Muscle layer of duodenum (tissue), 2 donors: ENCODE measurements around the gene CYP11A1.

Source experiments
- H3K27ac ChIP-seq: one replicate; pipeline ENCODE4 v1.7.0; 2013; ENCODE audit warnings: mild to moderate bottlenecking, low read length
- H3K27me3 ChIP-seq: one replicate; pipeline ENCODE4 v1.7.0; 2013; ENCODE audit warnings: low read depth, mild to moderate bottlenecking, control low read depth, low read length
- H3K36me3 ChIP-seq, 2 donors: one replicate each; pipeline ENCODE4 v1.7.0; 2013; ENCODE audit warnings: low read length in 2 of 2, control low read depth in 1 of 2, mild to moderate bottlenecking in 1 of 2; ENCODE audit not compliant: insufficient read depth in 2 of 2, control insufficient read depth in 1 of 2
- H3K4me1 ChIP-seq, 2 donors: one replicate each; pipeline ENCODE4 v1.7.0; 2013; ENCODE audit warnings: low read length in 2 of 2, mild to moderate bottlenecking in 2 of 2, control low read depth in 1 of 2, moderate library complexity in 1 of 2; ENCODE audit not compliant: insufficient read depth in 2 of 2, control insufficient read depth in 1 of 2
- H3K4me3 ChIP-seq, 2 donors: one replicate each; pipeline ENCODE4 v1.7.0; 2013; ENCODE audit warnings: low read length in 2 of 2, low read depth in 1 of 2, mild to moderate bottlenecking in 1 of 2
- H3K9me3 ChIP-seq, 2 donors: one replicate each; pipeline ENCODE4 v1.7.0; 2013; ENCODE audit warnings: low read length in 2 of 2, control low read depth in 1 of 2, mild to moderate bottlenecking in 1 of 2; ENCODE audit not compliant: control insufficient read depth in 1 of 2
- donor health status: healthy.

Gene CYP11A1

GRCh38 chr15:74384881-74385643 lies 17.6 kb upstream of the CYP11A1 start:
- no peaks in the 10 kb centered on the region for H3K36me3 ChIP-seq
- no peak overlapping the region for H3K27ac ChIP-seq
- H3K4me1 ChIP-seq: no peaks in the 10 kb centered on the region
- no peak overlapping the region for H3K4me3 ChIP-seq
- no peaks in the 10 kb centered on the region for H3K27me3 ChIP-seq
- H3K9me3 ChIP-seq: no peaks in the 10 kb centered on the region

- no peak overlapping the region for H3K27ac ChIP-seq
- no peaks in the 10 kb centered on the region for H3K27me3 ChIP-seq
- no peaks in the 10 kb centered on the region for H3K4me1 ChIP-seq
- no peaks in the 10 kb centered on the region for H3K36me3 ChIP-seq
- no peak overlapping the region for H3K4me3 ChIP-seq
- no peaks in the 10 kb centered on the region for H3K9me3 ChIP-seq
These were observed 17.1 kb upstream of the CYP11A1 start for GRCh38 chr15:74384566-74384880.

GRCh38 chr15:74383695-74384565 lies 16.5 kb upstream of the CYP11A1 start:
- no peak overlapping the region for H3K27ac ChIP-seq

GRCh38 chr15:74383286-74383685 lies 15.8 kb upstream of the CYP11A1 start:
- Histone ChIP-seq H3K4me3 (no peak overlapping the region), H3K27me3 (no peaks in the 10 kb centered on the region), H3K27ac (no peak overlapping the region), H3K4me1 (no peaks in the 10 kb centered on the region), H3K36me3 (no peaks in the 10 kb centered on the region), H3K9me3 (no peaks in the 10 kb centered on the region)

More at GRCh38 chr15:74383695-74384565, 16.5 kb upstream of the CYP11A1 start:
- no peak overlapping the region for H3K4me3 ChIP-seq
- no peaks in the 10 kb centered on the region for H3K9me3 ChIP-seq
- no peaks in the 10 kb centered on the region for H3K36me3 ChIP-seq
- no peaks in the 10 kb centered on the region for H3K27me3 ChIP-seq
- no peaks in the 10 kb centered on the region for H3K4me1 ChIP-seq

- no peaks in the 10 kb centered on the region for H3K36me3 ChIP-seq
- H3K9me3 ChIP-seq: no peaks in the 10 kb centered on the region
- no peaks in the 10 kb centered on the region for H3K27me3 ChIP-seq
- H3K4me3 ChIP-seq: no peak overlapping the region
- no peaks in the 10 kb centered on the region for H3K4me1 ChIP-seq
- no peak overlapping the region for H3K27ac ChIP-seq
These were observed 14.8 kb upstream of the CYP11A1 start for GRCh38 chr15:74382004-74382816.

GRCh38 chr15:74381481-74381880 lies 14.0 kb upstream of the CYP11A1 start:
- no peak overlapping the region for H3K27ac ChIP-seq
- H3K4me1 ChIP-seq: no peaks in the 10 kb centered on the region
- H3K27me3 ChIP-seq: no peaks in the 10 kb centered on the region
- no peaks in the 10 kb centered on the region for H3K36me3 ChIP-seq
- H3K9me3 ChIP-seq: no peaks in the 10 kb centered on the region
- H3K4me3 ChIP-seq: no peak overlapping the region

GRCh38 chr15:74381190-74381453 lies 13.7 kb upstream of the CYP11A1 start:
- no peak overlapping the region for H3K27ac ChIP-seq
- H3K4me1 ChIP-seq: no peaks in the 10 kb centered on the region
- no peaks in the 10 kb centered on the region for H3K9me3 ChIP-seq
- H3K27me3 ChIP-seq: no peaks in the 10 kb centered on the region
- H3K36me3 ChIP-seq: no peaks in the 10 kb centered on the region
- no peak overlapping the region for H3K4me3 ChIP-seq

GRCh38 chr15:74380361-74381189 lies 13.1 kb upstream of the CYP11A1 start:
- Histone ChIP-seq H3K9me3 (no peaks in the 10 kb centered on the region), H3K36me3 (no peaks in the 10 kb centered on the region), H3K4me1 (no peaks in the 10 kb centered on the region), H3K4me3 (no peak overlapping the region), H3K27ac (no peak overlapping the region), H3K27me3 (no peaks in the 10 kb centered on the region)

GRCh38 chr15:74378848-74379247 lies 11.4 kb upstream of the CYP11A1 start:
- no peaks in the 10 kb centered on the region for H3K9me3 ChIP-seq

GRCh38 chr15:74377831-74378766 lies 10.7 kb upstream of the CYP11A1 start:
- Histone ChIP-seq H3K9me3 (no peaks in the 10 kb centered on the region), H3K27ac (no peak overlapping the region), H3K4me1 (peaks cover 4 to 8% of the 10 kb centered on the region in 2 donors), H3K4me3 (no peak overlapping the region), H3K27me3 (no peaks in the 10 kb centered on the region), H3K36me3 (no peaks in the 10 kb centered on the region)

More at GRCh38 chr15:74378848-74379247, 11.4 kb upstream of the CYP11A1 start:
- H3K4me3 ChIP-seq: no peak overlapping the region
- H3K27me3 ChIP-seq: no peaks in the 10 kb centered on the region
- H3K36me3 ChIP-seq: no peaks in the 10 kb centered on the region
- peaks cover 4 to 8% of the 10 kb centered on the region in 2 donors for H3K4me1 ChIP-seq
- H3K27ac ChIP-seq: no peak overlapping the region
